Lower leg skin (tissue), 3 donors: ENCODE measurements around the gene PHF13.

Source experiments
- POLR2A ChIP-seq, 2 donors: fragments of 450-650 bp; IDR thresholded peaks; one replicate each; pipeline ENCODE4 v1.6.1; 2016 to 2017; ENCODE audit warnings: antibody characterized with exemption in 2 of 2, mild to moderate bottlenecking in 1 of 2, moderate library complexity in 1 of 2
- TF ChIP-seq, protein P1 (sequence below), 3 donors: fragments of 450-650 bp; IDR thresholded peaks; one replicate each; pipeline ENCODE4 v1.5.1; 2016; ENCODE audit warnings: antibody characterized with exemption in 3 of 3, mild to moderate bottlenecking in 3 of 3, moderate library complexity in 2 of 3

GRCh38 chr1:6579374-6580118, 34.0 kb upstream of the PHF13 start, which contains the start of gene ZBTB48:
- TF ChIP-seq, protein P1, sequence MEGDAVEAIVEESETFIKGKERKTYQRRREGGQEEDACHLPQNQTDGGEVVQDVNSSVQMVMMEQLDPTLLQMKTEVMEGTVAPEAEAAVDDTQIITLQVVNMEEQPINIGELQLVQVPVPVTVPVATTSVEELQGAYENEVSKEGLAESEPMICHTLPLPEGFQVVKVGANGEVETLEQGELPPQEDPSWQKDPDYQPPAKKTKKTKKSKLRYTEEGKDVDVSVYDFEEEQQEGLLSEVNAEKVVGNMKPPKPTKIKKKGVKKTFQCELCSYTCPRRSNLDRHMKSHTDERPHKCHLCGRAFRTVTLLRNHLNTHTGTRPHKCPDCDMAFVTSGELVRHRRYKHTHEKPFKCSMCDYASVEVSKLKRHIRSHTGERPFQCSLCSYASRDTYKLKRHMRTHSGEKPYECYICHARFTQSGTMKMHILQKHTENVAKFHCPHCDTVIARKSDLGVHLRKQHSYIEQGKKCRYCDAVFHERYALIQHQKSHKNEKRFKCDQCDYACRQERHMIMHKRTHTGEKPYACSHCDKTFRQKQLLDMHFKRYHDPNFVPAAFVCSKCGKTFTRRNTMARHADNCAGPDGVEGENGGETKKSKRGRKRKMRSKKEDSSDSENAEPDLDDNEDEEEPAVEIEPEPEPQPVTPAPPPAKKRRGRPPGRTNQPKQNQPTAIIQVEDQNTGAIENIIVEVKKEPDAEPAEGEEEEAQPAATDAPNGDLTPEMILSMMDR (IDR thresholded peaks at IDR 0.05) = no peak
- peak in 1 of 2 donors; percentile 61 for TF ChIP-seq POLR2A (IDR thresholded peaks at IDR 0.05)
